SJSA1 (cell line): ENCODE measurements around the gene GPR39. TPM values are rescaled to one million over a fixed set of nuclear protein-coding genes. Genes with fewer than 3 reads are reported as not detected.

ENCODE experiments used
- DNase-seq, 2 experiments: peaks; one replicate each; pipeline ENCODE4 v3.0.0-alpha.2; 2015 to 2020; ENCODE audit warnings: low spot score in 2 of 2, low read depth in 1 of 2
- H3K27ac ChIP-seq: fragments of 250-450 bp; sonication (Bioruptor Pico); 2 replicates; pipeline ENCODE4 v1.5.1; 2020; ENCODE audit warnings: mild to moderate bottlenecking, moderate library complexity
- H3K27me3 ChIP-seq: fragments of 250-450 bp; sonication (Bioruptor Pico); replicated peaks from 2 replicates; pipeline ENCODE4 v1.5.1; 2020; ENCODE audit warnings: mild to moderate bottlenecking, moderate library complexity
- H3K36me3 ChIP-seq: fragments of 250-450 bp; sonication (Bioruptor Pico); 2 replicates; pipeline ENCODE4 v1.5.1; 2020; ENCODE audit warnings: mild to moderate bottlenecking
- H3K4me1 ChIP-seq: fragments of 250-450 bp; sonication (Bioruptor Pico); replicated peaks from 2 replicates; pipeline ENCODE4 v1.6.1; 2021; ENCODE audit warnings: mild to moderate bottlenecking
- H3K4me3 ChIP-seq: fragments of 250-450 bp; sonication (Bioruptor Pico); 2 replicates; pipeline ENCODE4 v1.5.1; 2020; ENCODE audit warnings: mild to moderate bottlenecking
- H3K9me3 ChIP-seq: fragments of 250-450 bp; sonication (Bioruptor Pico); replicated peaks from 2 replicates; pipeline ENCODE4 v1.5.1; 2020; ENCODE audit warnings: mild to moderate bottlenecking
- total RNA-seq: library from RNA; depleted of rRNA; stranded (reverse); fragments of >200 nt; shearing (Covaris generic); gene quantifications from 2 replicates; pipeline ENCODE4 v1.2.3, GENCODE V29; 2014

GPR39 gene
- total RNA-seq, 1 experiment from 2014 or later = 2.6 TPM

DNA sequence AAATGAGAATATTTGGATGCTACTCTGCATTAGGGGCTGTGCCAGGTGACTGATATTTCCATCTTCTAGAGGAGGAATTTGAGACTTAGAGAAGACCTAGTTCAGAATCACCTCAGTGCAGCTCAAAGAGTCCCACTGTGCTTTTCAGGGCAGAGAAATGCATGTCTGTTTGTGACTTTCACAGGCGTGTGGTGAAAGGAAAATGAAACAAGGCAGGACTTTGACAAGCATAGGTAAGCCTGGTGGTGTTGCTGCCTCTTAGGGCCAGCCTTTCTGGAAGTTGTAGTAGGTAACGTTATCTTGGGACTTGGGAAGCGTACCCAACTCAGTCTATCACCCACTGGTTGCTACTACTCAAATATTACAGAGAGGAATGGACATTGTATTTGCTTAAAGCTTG is 2.6 kb downstream of the GPR39 start:
- DNase-seq = no peak
- no peaks in the 10 kb centered on the region for H3K27me3 ChIP-seq
- H3K27ac ChIP-seq = no peak overlapping the region
- no peak overlapping the region for H3K4me3 ChIP-seq
- no peaks in the 10 kb centered on the region for H3K36me3 ChIP-seq
- peaks cover 33% of the 10 kb centered on the region for H3K4me1 ChIP-seq
- no peaks in the 10 kb centered on the region for H3K9me3 ChIP-seq

- H3K27me3 ChIP-seq = no peaks in the 10 kb centered on the region
- no peaks in the 10 kb centered on the region for H3K36me3 ChIP-seq
- H3K9me3 ChIP-seq = no peaks in the 10 kb centered on the region
- DNase-seq = no peak
- H3K27ac ChIP-seq = no peak overlapping the region
- no peak overlapping the region for H3K4me3 ChIP-seq
- peaks cover 32% of the 10 kb centered on the region for H3K4me1 ChIP-seq
These were observed 3.3 kb downstream of the GPR39 start for GRCh38 chr2:132419941-132420340.

DNA sequence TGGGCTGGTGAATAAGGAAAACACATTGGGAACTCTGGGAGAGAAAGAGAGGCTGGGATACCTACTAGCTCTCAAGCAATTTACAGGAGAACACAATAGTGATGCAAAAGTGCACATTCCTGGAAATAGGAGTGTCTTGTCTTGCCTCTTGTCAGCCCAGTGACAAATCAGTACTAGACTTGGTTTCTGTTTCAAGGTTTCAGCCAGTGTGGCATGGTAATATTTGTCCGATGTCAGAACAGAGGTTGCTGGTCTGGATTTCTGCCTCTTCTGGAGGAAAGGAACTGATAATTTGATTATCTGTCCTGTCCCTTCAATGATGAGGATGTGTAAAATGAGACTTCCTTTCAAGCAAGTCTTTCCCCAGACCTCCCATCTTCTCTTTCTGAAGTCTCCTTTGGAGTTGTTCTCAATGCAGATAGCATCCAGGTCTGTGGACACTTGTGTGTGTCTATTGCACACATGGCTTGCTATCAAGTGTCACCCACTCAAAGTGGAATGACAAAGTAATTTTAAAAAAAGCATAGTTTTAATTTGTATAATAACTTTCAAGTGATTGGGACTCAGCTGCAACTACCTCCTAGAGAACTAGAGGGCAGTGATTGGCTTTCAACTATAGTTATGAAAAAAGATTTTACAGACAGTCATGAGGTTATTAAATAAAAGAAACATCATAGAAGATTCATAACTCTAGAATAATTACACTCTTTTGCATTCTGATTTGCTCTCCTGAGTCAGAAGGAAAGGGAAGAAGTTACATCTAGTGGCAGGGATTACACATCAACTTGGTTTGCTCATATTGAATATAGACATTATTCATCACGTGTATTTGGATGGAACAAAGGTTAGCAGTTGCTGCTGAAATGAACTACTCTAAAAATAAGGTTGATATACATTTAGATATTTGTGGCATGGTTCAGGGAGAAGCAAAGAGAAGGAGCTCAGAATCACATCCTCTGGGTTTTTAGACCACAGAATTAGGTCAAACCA is 4.5 kb downstream of the GPR39 start:
- peaks cover 20% of the 10 kb centered on the region for H3K4me1 ChIP-seq
- no peaks in the 10 kb centered on the region for H3K36me3 ChIP-seq
- H3K27ac ChIP-seq = no peak overlapping the region
- no peaks in the 10 kb centered on the region for H3K9me3 ChIP-seq
- no peaks in the 10 kb centered on the region for H3K27me3 ChIP-seq
- no peak for DNase-seq
- no peak overlapping the region for H3K4me3 ChIP-seq

DNA sequence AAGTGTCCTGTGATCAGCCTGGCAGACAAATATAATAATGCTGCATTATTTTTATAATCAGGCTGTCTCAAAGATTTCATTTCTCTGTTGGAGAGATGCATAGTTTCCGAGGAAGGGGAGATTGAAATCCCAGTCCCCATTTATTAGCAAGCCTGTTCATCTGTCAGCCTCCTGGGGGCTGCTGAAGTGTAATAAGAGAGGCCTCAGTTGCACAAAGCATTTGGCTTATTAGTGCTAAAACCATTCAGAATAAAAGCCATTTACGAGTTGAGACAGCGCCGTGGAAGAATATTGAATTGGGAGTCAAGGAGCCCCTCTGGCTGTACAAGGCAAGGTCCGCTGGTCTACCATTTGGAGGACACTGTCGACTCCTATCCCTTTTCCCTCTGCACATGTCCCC is 6.1 kb downstream of the GPR39 start:
- DNase-seq = no peak
- H3K4me1 ChIP-seq = peaks cover 7% of the 10 kb centered on the region
- no peaks in the 10 kb centered on the region for H3K9me3 ChIP-seq
- no peaks in the 10 kb centered on the region for H3K36me3 ChIP-seq
- H3K4me3 ChIP-seq = no peak overlapping the region
- H3K27me3 ChIP-seq = no peaks in the 10 kb centered on the region
- H3K27ac ChIP-seq = no peak overlapping the region

GRCh38 chr2:132424526-132425121 is 8.0 kb downstream of the GPR39 start:
- Histone ChIP-seq H3K4me1 (peaks cover 5% of the 10 kb centered on the region; the same call in 1 of the 2 replicates), H3K27me3 (no peaks in the 10 kb centered on the region), H3K36me3 (no peaks in the 10 kb centered on the region), H3K27ac (no peak overlapping the region), H3K9me3 (no peaks in the 10 kb centered on the region), H3K4me3 (no peak overlapping the region)
- no peak for DNase-seq

GRCh38 chr2:132426033-132426432 is 9.4 kb downstream of the GPR39 start:
- H3K4me1 ChIP-seq = peaks cover under 1% of the 10 kb centered on the region; the same call in 1 of the 2 replicates
- no peaks in the 10 kb centered on the region for H3K9me3 ChIP-seq
- DNase-seq = no peak
- no peaks in the 10 kb centered on the region for H3K27me3 ChIP-seq
- H3K4me3 ChIP-seq = no peak overlapping the region
- no peaks in the 10 kb centered on the region for H3K36me3 ChIP-seq
- no peak overlapping the region for H3K27ac ChIP-seq

DNA sequence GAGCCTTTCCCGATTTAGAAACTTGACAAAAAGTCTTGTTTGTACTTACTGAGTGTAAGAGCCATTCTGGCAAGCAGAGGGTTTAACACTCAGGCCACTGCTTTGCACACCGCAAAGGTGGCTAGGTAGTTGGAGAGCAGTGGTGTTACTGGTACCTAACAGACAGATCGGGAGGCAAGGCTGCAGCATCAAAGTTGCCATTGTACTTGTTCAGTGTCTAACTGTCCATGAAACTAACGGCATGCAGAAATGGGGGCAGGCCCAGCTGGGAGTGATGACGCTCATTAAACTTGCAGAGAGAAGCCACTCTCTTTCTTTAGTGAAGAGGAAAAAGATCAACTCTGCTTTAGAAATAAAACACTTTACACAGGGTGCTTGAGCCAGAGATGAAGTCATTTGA is 10.1 kb downstream of the GPR39 start:
- H3K4me3 ChIP-seq = no peak overlapping the region
- no peak overlapping the region for H3K27ac ChIP-seq
- H3K36me3 ChIP-seq = no peaks in the 10 kb centered on the region
- H3K27me3 ChIP-seq = no peaks in the 10 kb centered on the region
- no peaks in the 10 kb centered on the region for H3K4me1 ChIP-seq
- DNase-seq = no peak
- no peaks in the 10 kb centered on the region for H3K9me3 ChIP-seq

- no peak for DNase-seq
- Histone ChIP-seq H3K27ac (no peak overlapping the region), H3K4me1 (no peaks in the 10 kb centered on the region), H3K4me3 (no peak overlapping the region), H3K9me3 (no peaks in the 10 kb centered on the region), H3K27me3 (no peaks in the 10 kb centered on the region), H3K36me3 (no peaks in the 10 kb centered on the region)
These were observed 12.7 kb downstream of the GPR39 start for GRCh38 chr2:132429351-132429750.

GRCh38 chr2:132429941-132430573 is 13.5 kb downstream of the GPR39 start:
- H3K4me1 ChIP-seq = no peaks in the 10 kb centered on the region
- no peaks in the 10 kb centered on the region for H3K27me3 ChIP-seq
- H3K4me3 ChIP-seq = no peak overlapping the region
- DNase-seq = no peak
- no peak overlapping the region for H3K27ac ChIP-seq
- no peaks in the 10 kb centered on the region for H3K36me3 ChIP-seq
- H3K9me3 ChIP-seq = no peaks in the 10 kb centered on the region

GRCh38 chr2:132430895-132431294 is 14.3 kb downstream of the GPR39 start:
- Histone ChIP-seq H3K27ac (no peak overlapping the region), H3K36me3 (no peaks in the 10 kb centered on the region), H3K4me1 (no peaks in the 10 kb centered on the region), H3K9me3 (no peaks in the 10 kb centered on the region), H3K27me3 (no peaks in the 10 kb centered on the region), H3K4me3 (no peak overlapping the region)
- no peak for DNase-seq

GRCh38 chr2:132437852-132438669 is 21.5 kb downstream of the GPR39 start:
- Histone ChIP-seq H3K9me3 (no peaks in the 10 kb centered on the region), H3K36me3 (no peaks in the 10 kb centered on the region), H3K4me1 (peaks cover 37% of the 10 kb centered on the region), H3K27me3 (no peaks in the 10 kb centered on the region), H3K27ac (peak overlapping the region; percentile 94), H3K4me3 (no peak overlapping the region)
- DNase-seq = no peak

GRCh38 chr2:132438691-132439090 is 22.1 kb downstream of the GPR39 start:
- H3K27ac ChIP-seq = peak overlapping the region; percentile 94
- H3K9me3 ChIP-seq = no peaks in the 10 kb centered on the region
- DNase-seq = peak; percentile 91 to 94
- no peaks in the 10 kb centered on the region for H3K27me3 ChIP-seq
- no peaks in the 10 kb centered on the region for H3K36me3 ChIP-seq
- no peak overlapping the region for H3K4me3 ChIP-seq
- H3K4me1 ChIP-seq = peaks cover 37% of the 10 kb centered on the region

DNA sequence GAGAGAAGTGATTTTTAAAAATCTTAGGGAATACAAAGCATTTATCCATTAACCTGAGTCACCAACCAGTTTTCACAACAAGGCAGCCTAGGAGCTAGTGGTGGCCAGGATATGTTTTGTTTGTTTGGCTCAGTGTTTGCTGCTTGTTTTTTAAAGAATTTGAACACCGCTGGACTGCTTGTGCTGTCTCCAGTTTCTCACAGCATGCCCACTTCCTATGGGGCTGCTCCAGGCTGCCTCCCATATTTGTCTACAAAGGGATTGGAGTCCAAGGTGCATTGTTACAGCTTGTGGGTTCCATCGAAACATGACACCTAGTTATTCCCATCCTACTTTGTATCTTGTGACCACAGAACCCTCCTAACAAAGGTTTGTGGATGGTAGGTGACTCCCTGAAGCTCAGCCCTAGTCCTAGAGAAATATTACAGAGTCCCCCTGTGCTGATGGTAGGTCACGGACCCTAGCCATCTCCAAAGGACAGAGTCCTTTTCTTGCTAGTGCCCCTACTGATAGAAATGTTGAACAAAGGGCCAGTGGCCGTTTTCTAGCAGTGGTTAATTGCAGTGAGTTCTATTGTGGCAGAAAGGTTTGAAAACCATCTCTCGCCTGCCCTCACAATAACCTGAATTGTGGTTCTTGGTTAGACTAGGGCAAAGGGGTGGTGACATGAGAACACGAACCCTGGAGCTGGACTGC is 23.2 kb downstream of the GPR39 start:
- Histone ChIP-seq H3K27ac (peak overlapping the region; percentile 94), H3K4me3 (no peak overlapping the region), H3K9me3 (no peaks in the 10 kb centered on the region), H3K4me1 (peaks cover 37% of the 10 kb centered on the region), H3K36me3 (no peaks in the 10 kb centered on the region), H3K27me3 (no peaks in the 10 kb centered on the region)
- peak; percentile 54 to 70 for DNase-seq
